Right atrium auricular region (tissue), 2 donors: ENCODE results near the gene RNF141. TPM values are rescaled to one million over a fixed set of nuclear protein-coding genes. Genes with fewer than 3 reads are reported as not detected.

ENCODE experiments used
- DNase-seq: peaks from one replicate; pipeline ENCODE4 v3.0.0-alpha.2; 2019; ENCODE audit warnings: low spot score
- H3K27ac ChIP-seq, 2 donors: fragments of 200-600 bp; sonication (generic); 1 replicate in 1 of 2; 2 replicates in 1 of 2; pipeline ENCODE4 v1.5.1; 2016 to 2019
- H3K27me3 ChIP-seq, 2 donors: fragments of 200-600 bp; sonication (generic); one replicate each; pipeline versions ENCODE4 v1.5.1 to v1.6.0; 2017 to 2019
- H3K36me3 ChIP-seq: fragments of 200-600 bp; sonication (generic); one replicate; pipeline ENCODE4 v1.5.1; 2016
- H3K4me1 ChIP-seq, 2 donors: fragments of 200-600 bp; sonication (generic); one replicate each; pipeline versions ENCODE4 v1.5.1 to v1.6.0; 2017 to 2019
- H3K4me3 ChIP-seq, 2 donors: fragments of 200-600 bp; sonication (generic); 1 replicate in 1 of 2; 2 replicates in 1 of 2; pipeline ENCODE4 v1.5.1; 2017 to 2019; ENCODE audit warnings: mild to moderate bottlenecking in 1 of 2, moderate library complexity in 1 of 2
- H3K9me3 ChIP-seq, 2 donors: fragments of 200-600 bp; sonication (generic); one replicate each; pipeline ENCODE4 v1.5.1; 2019
- CTCF ChIP-seq, 2 donors: fragments of 200-600 bp; sonication (generic); IDR thresholded peaks; one replicate each; pipeline ENCODE4 v1.5.1; 2019; ENCODE audit warnings: antibody characterized with exemption in 2 of 2
- total RNA-seq, 2 donors: library from RNA; depleted of rRNA; stranded (reverse); fragments of >200 nt; gene quantifications; one replicate each; pipeline ENCODE4 v1.1.0, GENCODE V29; 2016

RNF141 gene
- total RNA-seq: 10 to 100 TPM; 22.9 to 29.8 TPM

- peak; percentile 63 to 83 for TF ChIP-seq CTCF (IDR thresholded peaks at IDR 0.05)
- Histone ChIP-seq H3K27me3 (no peaks in the 10 kb centered on the region), H3K9me3 (no peaks in the 10 kb centered on the region), H3K4me1 (peaks cover 0 to 14% of the 10 kb centered on the region in 2 donors), H3K36me3 (no peaks in the 10 kb centered on the region), H3K4me3 (peak within 1 kb of the TSS; percentile 80 to 91), H3K27ac (peak within 1 kb of the TSS; percentile 88 to 92)
- DNase-seq: peak; percentile 94
Measured at GRCh38 chr11:10540915-10541560, at the start of gene RNF141. RNF141 (minus strand) TSS chr11:10541187; CDS start chr11:10534158, 7,029 bp downstream.

- no peak overlapping the region for H3K27ac ChIP-seq
- H3K27me3 ChIP-seq: no peaks in the 10 kb centered on the region
- no peaks in the 10 kb centered on the region for H3K9me3 ChIP-seq
- no peak for TF ChIP-seq CTCF (IDR thresholded peaks at IDR 0.05)
- H3K4me3 ChIP-seq: no peak overlapping the region
- DNase-seq: no peak
- H3K36me3 ChIP-seq: no peaks in the 10 kb centered on the region
- H3K4me1 ChIP-seq: peaks cover 0 to 5% of the 10 kb centered on the region in 2 donors
Measured at GRCh38 chr11:10590218-10590915, 49.4 kb upstream of the RNF141 start.

- Histone ChIP-seq H3K27me3 (no peaks in the 10 kb centered on the region), H3K9me3 (no peaks in the 10 kb centered on the region), H3K27ac (no peak overlapping the region), H3K4me1 (peaks cover 0 to 19% of the 10 kb centered on the region in 2 donors), H3K4me3 (no peak overlapping the region), H3K36me3 (no peaks in the 10 kb centered on the region)
- DNase-seq: no peak
- TF ChIP-seq CTCF (IDR thresholded peaks at IDR 0.05): no peak
Measured at GRCh38 chr11:10588904-10589303, 47.9 kb upstream of the RNF141 start.

- Histone ChIP-seq H3K4me3 (no peak overlapping the region), H3K4me1 (peaks cover 0 to 27% of the 10 kb centered on the region in 2 donors), H3K36me3 (no peaks in the 10 kb centered on the region), H3K27ac (no peak overlapping the region), H3K9me3 (no peaks in the 10 kb centered on the region), H3K27me3 (no peaks in the 10 kb centered on the region)
- no peak for DNase-seq
- TF ChIP-seq CTCF (IDR thresholded peaks at IDR 0.05): no peak
Measured at GRCh38 chr11:10587995-10588394, 47.0 kb upstream of the RNF141 start.

- Histone ChIP-seq H3K4me3 (no peak overlapping the region), H3K27me3 (no peaks in the 10 kb centered on the region), H3K27ac (peak overlapping the region; percentile 6 to 27), H3K36me3 (no peaks in the 10 kb centered on the region), H3K4me1 (peaks cover 0 to 31% of the 10 kb centered on the region in 2 donors), H3K9me3 (no peaks in the 10 kb centered on the region)
- no peak for DNase-seq
- TF ChIP-seq CTCF (IDR thresholded peaks at IDR 0.05): no peak
Measured at GRCh38 chr11:10587388-10587787, 46.4 kb upstream of the RNF141 start.
